HepG2 (cell line): Measurements from ENCODE around the gene TACC3. TPM values are rescaled to one million over a fixed set of nuclear protein-coding genes. Genes with fewer than 3 reads are reported as not detected.

ENCODE experiments used
- AGO1 ChIP-seq: fragments of 200-400 bp; formaldehyde crosslinking; IDR thresholded peaks from 2 replicates; pipeline ENCODE4 v1.6.1; 2017; ENCODE audit warnings: mild to moderate bottlenecking, low read depth, low read length, moderate library complexity; ENCODE audit not compliant: poor library complexity, severe bottlenecking
- ASH2L ChIP-seq: fragments of 300-600, 200-600 bp; sonication (generic); IDR thresholded peaks from 2 replicates; pipeline ENCODE4 v1.7.0; 2017; ENCODE audit warnings: low read depth, mild to moderate bottlenecking, moderate library complexity, mixed read lengths, low read length; ENCODE audit not compliant: insufficient read length
- CREB1 ChIP-seq, 2 experiments: fragments of 450-650 bp in 1 of 2; IDR thresholded peaks; 2 replicates each; pipeline ENCODE4 v1.6.1; 2016 to 2017; ENCODE audit warnings: control low read depth in 1 of 2, mild to moderate bottlenecking in 1 of 2, missing compliant biosample characterization in 1 of 2, missing genetic modification characterization in 1 of 2
- CSRNP2 ChIP-seq: sonication (generic); formaldehyde crosslinking; conservative IDR thresholded peaks from 2 replicates; pipeline ENCODE4 v1.8.0; 2022; ENCODE audit warnings: low read depth, missing genetic modification reagents
- ELF3 ChIP-seq: IDR thresholded peaks from 2 replicates; pipeline ENCODE4 v1.6.1; 2016; ENCODE audit warnings: missing genetic modification reagents, missing compliant biosample characterization
- FIP1L1 ChIP-seq: fragments of 200-400 bp; formaldehyde crosslinking; IDR thresholded peaks from 2 replicates; pipeline ENCODE4 v1.6.1; 2018; ENCODE audit warnings: low read depth, mild to moderate bottlenecking, low read length, moderate library complexity, borderline replicate concordance; ENCODE audit not compliant: insufficient read depth
- FUBP1 ChIP-seq: sonication (generic); formaldehyde crosslinking; IDR thresholded peaks from 2 replicates; pipeline ENCODE4 v1.5.1; 2020; ENCODE audit warnings: missing genetic modification reagents, mild to moderate bottlenecking, borderline replicate concordance
- HOMEZ ChIP-seq: IDR thresholded peaks from 2 replicates; pipeline ENCODE4 v1.6.1; 2016; ENCODE audit warnings: low read depth
- JUNB ChIP-seq: sonication (generic); formaldehyde crosslinking; IDR thresholded peaks from 2 replicates; pipeline ENCODE4 v1.8.0; 2022; ENCODE audit warnings: missing genetic modification reagents, mild to moderate bottlenecking, borderline replicate concordance
- MEF2D ChIP-seq: sonication (generic); formaldehyde crosslinking; IDR thresholded peaks from 2 replicates; pipeline ENCODE4 v1.5.1; 2020; ENCODE audit warnings: mild to moderate bottlenecking, missing genetic modification reagents
- MEIS1 ChIP-seq: sonication (generic); formaldehyde crosslinking; IDR thresholded peaks from 2 replicates; pipeline ENCODE4 v1.9.0; 2021; ENCODE audit warnings: mild to moderate bottlenecking, missing genetic modification reagents, moderate library complexity, borderline replicate concordance
- MTERF4 ChIP-seq: sonication (generic); formaldehyde crosslinking; IDR thresholded peaks from 2 replicates; pipeline ENCODE4 v1.8.0; 2023; ENCODE audit warnings: mild to moderate bottlenecking, missing genetic modification reagents
- NCOA1 ChIP-seq: sonication (generic); formaldehyde crosslinking; IDR thresholded peaks from 2 replicates; pipeline ENCODE4 v1.9.0; 2021; ENCODE audit warnings: missing genetic modification reagents
- RBM39 ChIP-seq: fragments of 200-400 bp; formaldehyde crosslinking; IDR thresholded peaks from one replicate; pipeline ENCODE4 v1.6.1; 2018; ENCODE audit warnings: antibody characterized with exemption, mild to moderate bottlenecking, low read depth, low read length; ENCODE audit not compliant: poor library complexity, severe bottlenecking
- RORA ChIP-seq: sonication (generic); formaldehyde crosslinking; IDR thresholded peaks from 2 replicates; pipeline ENCODE4 v1.5.0; 2020; ENCODE audit warnings: mild to moderate bottlenecking, missing genetic modification reagents, moderate library complexity
- ZBTB38 ChIP-seq: sonication (generic); formaldehyde crosslinking; IDR thresholded peaks from 2 replicates; pipeline ENCODE4 v1.5.1; 2020; ENCODE audit warnings: mild to moderate bottlenecking, missing genetic modification reagents
- ZBTB8A ChIP-seq: sonication (generic); formaldehyde crosslinking; IDR thresholded peaks from 2 replicates; pipeline ENCODE4 v1.4.0; 2020; ENCODE audit warnings: mild to moderate bottlenecking, low read depth, missing genetic modification reagents, borderline replicate concordance
- ZFP62 ChIP-seq: sonication (generic); formaldehyde crosslinking; IDR thresholded peaks from 2 replicates; pipeline ENCODE4 v1.4.0; 2020; ENCODE audit warnings: missing genetic modification reagents
- ZNF33A ChIP-seq: sonication (generic); formaldehyde crosslinking; IDR thresholded peaks from 2 replicates; pipeline ENCODE4 v1.5.1; 2020; ENCODE audit warnings: missing genetic modification reagents, mild to moderate bottlenecking, moderate library complexity, borderline replicate concordance
- ZNF441 ChIP-seq: sonication (generic); formaldehyde crosslinking; IDR thresholded peaks from 2 replicates; pipeline ENCODE4 v1.7.0; 2021; ENCODE audit warnings: missing genetic modification reagents, borderline replicate concordance
- ZNF572 ChIP-seq: sonication (generic); formaldehyde crosslinking; IDR thresholded peaks from 2 replicates; pipeline ENCODE4 v1.5.1; 2020; ENCODE audit warnings: mild to moderate bottlenecking, missing genetic modification reagents
- ZNF816 ChIP-seq: sonication (generic); formaldehyde crosslinking; IDR thresholded peaks from 2 replicates; pipeline ENCODE4 v1.8.0; 2022; ENCODE audit warnings: missing genetic modification reagents, mild to moderate bottlenecking, borderline replicate concordance
- polyA plus RNA-seq, 8 experiments: library from polyadenylated mRNA; depleted of rRNA in 3 of 8; stranded (reverse) in 7 of 8; unstranded in 1 of 8; fragments of >200 nt; fragmentation: Illumina TruSeq in 4 of 8; extraction: Trizol in 4 of 8; gene quantifications; 2 replicates each; pipeline versions ENCODE4 v1.2.1 to v1.2.3, GENCODE V29; 2011 to 2016; ENCODE audit warnings: low read depth in 4 of 8, missing spikeins in 1 of 8, mixed read lengths in 1 of 8; ENCODE audit not compliant: insufficient read depth in 1 of 8
- total RNA-seq, 5 experiments: library from RNA; depleted of rRNA; stranded (reverse); fragments of >200 nt; fragmentation: Illumina TruSeq; extraction: Trizol; gene quantifications; 2 replicates each; pipeline ENCODE4 v1.2.3, GENCODE V29; 2016; ENCODE audit warnings: low read depth in 1 of 5

TACC3 gene
- total and polyA plus RNA-seq, 2 of the 13 experiments (the other 11 are each of a cell fraction or from before 2014, with no cell fraction given) = 20.3 to 21.2 TPM

- TF ChIP-seq ASH2L (peak; percentile 47), RORA (CRISPR knock-in tag) (no peak), FUBP1 (CRISPR knock-in tag) (no peak), ZBTB8A (no peak; the same call in 1 of the 2 replicates), ZBTB38 (peak; percentile 78), ZNF572 (CRISPR knock-in tag) (no peak), ZNF816 (CRISPR knock-in tag) (no peak), NCOA1 (CRISPR knock-in tag) (peak; percentile 83; the same call in 1 of the 2 replicates), ZFP62 (no peak), MTERF4 (CRISPR knock-in tag) (peak; percentile 91; the same call in 1 of the 2 replicates), MEIS1 (peak; percentile 88; the same call in 1 of the 2 replicates), HOMEZ (CRISPR knock-in tag) (0 out of 2 replicates have a peak, but pooled peaks have one; percentile 14), ZNF441 (peak; percentile 56; the same call in 1 of the 2 replicates), CREB1 (IDR thresholded peaks at IDR 0.05) (no peak), CREB1 (CRISPR knock-in tag; IDR thresholded peaks at IDR 0.05) (no peak), MEF2D (CRISPR knock-in tag) (peak; percentile 79; the same call in 1 of the 2 replicates), FIP1L1 (no peak), ZNF33A (no peak), ELF3 (CRISPR knock-in tag) (peak; percentile 63), AGO1 (no peak), CSRNP2 (CRISPR knock-in tag) (no peak), RBM39 (peak; percentile 68), JUNB (CRISPR knock-in tag) (no peak)
These were observed 63.7 kb downstream of the TACC3 start (continued) for GRCh38 chr4:1784789-1785591.
